ENCODE measurements around the gene ACER1. TPM values are rescaled to one million over a fixed set of nuclear protein-coding genes. Genes with fewer than 3 reads are reported as not detected.

ACER1 gene, protein sequence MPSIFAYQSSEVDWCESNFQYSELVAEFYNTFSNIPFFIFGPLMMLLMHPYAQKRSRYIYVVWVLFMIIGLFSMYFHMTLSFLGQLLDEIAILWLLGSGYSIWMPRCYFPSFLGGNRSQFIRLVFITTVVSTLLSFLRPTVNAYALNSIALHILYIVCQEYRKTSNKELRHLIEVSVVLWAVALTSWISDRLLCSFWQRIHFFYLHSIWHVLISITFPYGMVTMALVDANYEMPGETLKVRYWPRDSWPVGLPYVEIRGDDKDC
- total RNA-seq (not detected), polyA plus RNA-seq (under 1 TPM in 1 of 2 donors, not detected in 1; 0.07 TPM)

DNA sequence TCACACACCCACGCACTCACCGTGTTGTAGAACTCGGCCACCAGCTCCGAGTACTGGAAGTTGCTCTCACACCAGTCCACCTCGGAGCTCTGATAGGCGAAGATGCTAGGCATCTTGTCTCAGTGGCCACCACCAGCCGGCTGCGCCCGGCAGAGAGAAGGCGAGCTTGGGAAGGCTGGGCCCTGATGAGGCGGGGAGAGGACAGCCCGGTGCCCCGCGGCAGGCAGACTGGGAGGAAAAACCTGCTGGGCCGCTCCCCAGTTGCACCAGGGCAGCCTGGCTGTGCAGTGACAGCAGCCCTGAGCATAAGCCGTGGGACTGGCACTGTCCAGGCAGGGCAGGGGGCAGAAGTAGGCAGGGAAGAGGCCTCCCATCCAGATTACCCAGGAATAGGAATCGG lies at the start of gene ACER1:
TSS of gene ACER1 (minus strand) at position 174 of the 400 bp plus-strand sequence. CDS start at position 113, 61 bp downstream.
- H3K27me3 ChIP-seq (ENCODE audit: control insufficient read depth in 4 of 4, insufficient read depth in 4 of 4, low read length in 3 of 4): no peaks in the 10 kb centered on the region
- H3K27ac ChIP-seq (ENCODE audit: low read depth in 1 of 2, low read length in 2 of 2): no peak within 1 kb of the TSS
- DNase-seq (ENCODE audit: low spot score): no peak
- no peak within 1 kb of the TSS for H3K4me3 ChIP-seq (ENCODE audit: low read depth in 1 of 3, low read length in 3 of 3)
- H3K4me1 ChIP-seq (ENCODE audit: control insufficient read depth in 4 of 4, insufficient read depth in 4 of 4, low read length in 3 of 4): no peaks in the 10 kb centered on the region
- no peaks in the 10 kb centered on the region for H3K36me3 ChIP-seq (ENCODE audit: control insufficient read depth in 4 of 4, insufficient read depth in 3 of 4, low read depth in 1 of 4, low read length in 3 of 4)
- 81% methylated on average over 17 of the region's 17 CpGs for WGBS
- H3K9ac ChIP-seq (ENCODE audit: low read depth in 1 of 2, low read length in 2 of 2): no peak within 1 kb of the TSS
- no peaks in the 10 kb centered on the region for H3K9me3 ChIP-seq (ENCODE audit: control insufficient read depth in 4 of 4, low read length in 3 of 4)
- TF ChIP-seq REST (IDR thresholded peaks at IDR 0.05) (no peak), TAF1 (conservative IDR thresholded peaks at IDR 0.05) (no peak), MAX (IDR thresholded peaks at IDR 0.05) (no peak), SP1 (IDR thresholded peaks at IDR 0.05) (no peak), HNF4A (conservative IDR thresholded peaks at IDR 0.05) (no peak), RXRA (IDR thresholded peaks at IDR 0.05) (no peak), NR2F2 (IDR thresholded peaks at IDR 0.05) (no peak)
- TF ChIP-seq, protein P1, sequence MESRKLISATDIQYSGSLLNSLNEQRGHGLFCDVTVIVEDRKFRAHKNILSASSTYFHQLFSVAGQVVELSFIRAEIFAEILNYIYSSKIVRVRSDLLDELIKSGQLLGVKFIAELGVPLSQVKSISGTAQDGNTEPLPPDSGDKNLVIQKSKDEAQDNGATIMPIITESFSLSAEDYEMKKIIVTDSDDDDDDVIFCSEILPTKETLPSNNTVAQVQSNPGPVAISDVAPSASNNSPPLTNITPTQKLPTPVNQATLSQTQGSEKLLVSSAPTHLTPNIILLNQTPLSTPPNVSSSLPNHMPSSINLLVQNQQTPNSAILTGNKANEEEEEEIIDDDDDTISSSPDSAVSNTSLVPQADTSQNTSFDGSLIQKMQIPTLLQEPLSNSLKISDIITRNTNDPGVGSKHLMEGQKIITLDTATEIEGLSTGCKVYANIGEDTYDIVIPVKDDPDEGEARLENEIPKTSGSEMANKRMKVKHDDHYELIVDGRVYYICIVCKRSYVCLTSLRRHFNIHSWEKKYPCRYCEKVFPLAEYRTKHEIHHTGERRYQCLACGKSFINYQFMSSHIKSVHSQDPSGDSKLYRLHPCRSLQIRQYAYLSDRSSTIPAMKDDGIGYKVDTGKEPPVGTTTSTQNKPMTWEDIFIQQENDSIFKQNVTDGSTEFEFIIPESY (IDR thresholded peaks at IDR 0.05): no peak

DNA sequence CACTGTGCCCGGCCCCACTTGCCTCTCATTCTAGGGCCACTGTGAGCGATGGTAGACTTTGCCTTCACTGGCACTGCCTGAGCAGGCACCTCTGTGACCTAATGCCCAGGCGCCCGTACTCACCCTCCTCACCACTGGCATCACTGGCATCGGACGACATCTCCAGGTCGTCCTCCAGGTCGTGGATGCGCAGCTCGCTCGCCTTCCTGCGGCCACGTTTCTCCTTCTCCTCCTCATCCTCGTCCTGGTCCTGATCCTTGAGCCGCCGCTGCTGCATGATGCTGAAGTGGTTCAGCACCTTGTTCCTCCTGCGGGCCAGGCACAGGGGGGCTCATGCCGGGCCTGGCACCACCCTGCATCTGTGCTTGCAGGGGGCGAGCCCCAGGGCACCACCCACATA lies 49.8 kb upstream of the ACER1 start:
- no peak overlapping the region for H3K9ac ChIP-seq (ENCODE audit: low read depth in 1 of 2, low read length in 2 of 2)
- H3K27ac ChIP-seq (ENCODE audit: low read depth in 1 of 2, low read length in 2 of 2): no peak overlapping the region
- no peak for TF ChIP-seq RXRA (IDR thresholded peaks at IDR 0.05)
- no peak for TF ChIP-seq FOXA2 (IDR thresholded peaks at IDR 0.05)
- no peak for TF ChIP-seq RAD21 (IDR thresholded peaks at IDR 0.05)
- DNase-seq (ENCODE audit: low spot score): no peak
- no peaks in the 10 kb centered on the region for H3K27me3 ChIP-seq (ENCODE audit: control insufficient read depth in 4 of 4, insufficient read depth in 4 of 4, low read length in 3 of 4)
- 97% methylated on average over 19 of the region's 19 CpGs for WGBS
- no peaks in the 10 kb centered on the region for H3K4me1 ChIP-seq (ENCODE audit: control insufficient read depth in 4 of 4, insufficient read depth in 4 of 4, low read length in 3 of 4)
- H3K9me3 ChIP-seq (ENCODE audit: control insufficient read depth in 4 of 4, low read length in 3 of 4): no peaks in the 10 kb centered on the region
- H3K36me3 ChIP-seq (ENCODE audit: control insufficient read depth in 4 of 4, insufficient read depth in 3 of 4, low read depth in 1 of 4, low read length in 3 of 4): peaks cover 21 to 69% (median 36%) of the 10 kb centered on the region in 4 donors
- no peak overlapping the region for H3K4me3 ChIP-seq (ENCODE audit: low read depth in 1 of 3, low read length in 3 of 3)

DNA sequence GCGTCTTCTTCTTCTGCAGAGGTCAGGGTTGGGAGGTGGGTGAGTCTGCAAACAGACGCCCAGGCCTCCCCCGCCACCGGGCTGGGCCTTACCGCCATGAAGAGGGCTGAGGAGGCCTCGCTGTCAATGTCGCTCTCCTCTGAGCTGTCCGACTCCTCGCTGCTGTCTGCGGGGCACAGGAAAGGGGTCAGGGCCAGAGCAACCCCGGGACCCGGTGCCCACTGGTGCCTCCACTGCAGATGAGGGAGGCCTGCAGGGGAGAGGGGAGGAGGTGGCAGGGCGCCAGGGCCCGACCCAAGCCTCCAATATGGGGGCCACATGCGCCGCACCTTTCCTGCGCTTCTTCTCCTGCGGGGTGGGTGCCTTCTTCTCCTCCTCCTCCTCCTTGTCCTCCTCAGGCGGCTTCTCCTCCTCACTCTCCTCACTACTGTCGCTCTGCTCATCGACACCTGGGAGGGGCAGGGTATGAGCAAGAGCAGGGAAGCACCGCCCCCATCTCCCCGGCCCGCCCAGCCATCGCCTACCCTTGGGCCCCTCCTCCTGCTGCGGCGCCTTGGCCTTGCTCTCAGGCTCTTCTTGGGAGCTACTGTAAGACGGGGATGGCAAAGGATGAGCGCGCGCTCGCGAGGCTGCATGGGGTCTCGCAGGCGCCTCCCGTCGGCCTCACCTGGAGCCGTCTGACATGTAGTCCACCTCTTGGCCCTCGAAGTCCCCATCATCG lies 47.8 kb upstream of the ACER1 start:
- H3K4me3 ChIP-seq (ENCODE audit: low read depth in 1 of 3, low read length in 3 of 3): no peak overlapping the region
- no peaks in the 10 kb centered on the region for H3K27me3 ChIP-seq (ENCODE audit: control insufficient read depth in 4 of 4, insufficient read depth in 4 of 4, low read length in 3 of 4)
- peaks cover 15 to 54% (median 27%) of the 10 kb centered on the region in 4 donors for H3K36me3 ChIP-seq (ENCODE audit: control insufficient read depth in 4 of 4, insufficient read depth in 3 of 4, low read depth in 1 of 4, low read length in 3 of 4)
- H3K9me3 ChIP-seq (ENCODE audit: control insufficient read depth in 4 of 4, low read length in 3 of 4): no peaks in the 10 kb centered on the region
- no peaks in the 10 kb centered on the region for H3K4me1 ChIP-seq (ENCODE audit: control insufficient read depth in 4 of 4, insufficient read depth in 4 of 4, low read length in 3 of 4)
- 98% methylated on average over 40 of the region's 40 CpGs for WGBS
- DNase-seq (ENCODE audit: low spot score): no peak
- no peak overlapping the region for H3K27ac ChIP-seq (ENCODE audit: low read depth in 1 of 2, low read length in 2 of 2)
- H3K9ac ChIP-seq (ENCODE audit: low read depth in 1 of 2, low read length in 2 of 2): no peak overlapping the region
- TF ChIP-seq MAX (IDR thresholded peaks at IDR 0.05): no peak
- no peak for TF ChIP-seq JUND (IDR thresholded peaks at IDR 0.05)
- TF ChIP-seq SP1 (IDR thresholded peaks at IDR 0.05): no peak
- TF ChIP-seq NR2F2 (IDR thresholded peaks at IDR 0.05): no peak
- TF ChIP-seq, protein P1 (IDR thresholded peaks at IDR 0.05): no peak
- TF ChIP-seq, protein P2, sequence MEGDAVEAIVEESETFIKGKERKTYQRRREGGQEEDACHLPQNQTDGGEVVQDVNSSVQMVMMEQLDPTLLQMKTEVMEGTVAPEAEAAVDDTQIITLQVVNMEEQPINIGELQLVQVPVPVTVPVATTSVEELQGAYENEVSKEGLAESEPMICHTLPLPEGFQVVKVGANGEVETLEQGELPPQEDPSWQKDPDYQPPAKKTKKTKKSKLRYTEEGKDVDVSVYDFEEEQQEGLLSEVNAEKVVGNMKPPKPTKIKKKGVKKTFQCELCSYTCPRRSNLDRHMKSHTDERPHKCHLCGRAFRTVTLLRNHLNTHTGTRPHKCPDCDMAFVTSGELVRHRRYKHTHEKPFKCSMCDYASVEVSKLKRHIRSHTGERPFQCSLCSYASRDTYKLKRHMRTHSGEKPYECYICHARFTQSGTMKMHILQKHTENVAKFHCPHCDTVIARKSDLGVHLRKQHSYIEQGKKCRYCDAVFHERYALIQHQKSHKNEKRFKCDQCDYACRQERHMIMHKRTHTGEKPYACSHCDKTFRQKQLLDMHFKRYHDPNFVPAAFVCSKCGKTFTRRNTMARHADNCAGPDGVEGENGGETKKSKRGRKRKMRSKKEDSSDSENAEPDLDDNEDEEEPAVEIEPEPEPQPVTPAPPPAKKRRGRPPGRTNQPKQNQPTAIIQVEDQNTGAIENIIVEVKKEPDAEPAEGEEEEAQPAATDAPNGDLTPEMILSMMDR (IDR thresholded peaks at IDR 0.05; ENCODE audit: low read depth, low read length, missing input control): no peak

All from liver (tissue), 9 donors.